ENCODE results near the gene TSN. TPM values are rescaled to one million over a fixed set of nuclear protein-coding genes. Genes with fewer than 3 reads are reported as not detected.

TSN gene
- 120 and 171 TPM in 2 replicates for polyA plus RNA-seq
- polyA minus RNA-seq = 101 TPM in 2 replicates

DNA sequence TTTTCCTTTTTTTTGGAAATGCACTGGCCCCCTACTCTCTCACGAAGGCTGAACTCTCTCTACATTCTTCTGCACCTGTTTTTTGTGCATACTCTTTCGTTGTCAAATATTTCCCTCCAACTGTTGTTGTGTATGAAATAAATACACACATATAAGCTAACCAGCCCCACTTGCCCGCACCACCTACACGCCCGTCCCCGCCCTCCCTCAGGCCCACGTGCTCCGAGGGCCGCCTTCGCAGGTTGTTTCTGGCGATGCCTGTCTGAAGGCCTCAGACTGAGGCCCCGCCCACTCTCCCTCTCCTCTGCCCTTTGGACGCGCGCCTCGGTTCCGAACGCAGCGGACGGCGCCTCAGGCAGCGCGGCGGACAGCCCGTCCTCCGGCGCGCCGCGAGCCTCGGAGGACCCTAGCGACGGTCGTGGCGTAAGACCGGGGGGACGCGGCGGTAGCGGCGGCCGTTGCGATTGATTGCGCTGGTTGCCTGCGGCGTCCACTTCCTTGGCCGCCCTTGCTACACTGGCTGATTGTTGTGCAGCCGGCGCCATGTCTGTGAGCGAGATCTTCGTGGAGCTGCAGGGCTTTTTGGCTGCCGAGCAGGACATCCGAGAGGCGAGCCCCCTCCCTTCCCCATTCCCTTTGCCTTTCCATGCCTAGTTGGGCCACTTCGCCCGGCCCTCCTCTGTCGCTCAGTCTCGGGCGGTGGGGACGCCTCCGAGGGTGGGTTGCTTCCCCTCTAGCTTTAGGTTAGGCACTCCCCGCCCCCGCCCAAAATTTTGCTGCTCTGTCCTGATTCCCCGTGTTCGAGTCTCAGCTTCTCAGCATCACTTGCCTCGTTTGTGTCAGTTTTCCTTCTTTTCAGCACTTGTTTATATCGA is at the start of gene TSN:
Gene TSN (plus strand): TSS at position 415 of the 875 bp plus-strand sequence. CDS start 129 bp downstream, at position 544.
- H3F3A ChIP-seq (ENCODE audit: insufficient read depth, low read length, poor library complexity, severe bottlenecking) = no peaks in the 10 kb centered on the region
- H3K27me3 ChIP-seq (ENCODE audit: insufficient read depth, low read depth, low read length) = no peaks in the 10 kb centered on the region
- peak within 1 kb of the TSS; percentile 90 for H3K4me3 ChIP-seq (ENCODE audit: low read length)
- no peaks in the 10 kb centered on the region for H4K20me1 ChIP-seq (ENCODE audit: insufficient read depth)
- no peaks in the 10 kb centered on the region for H3K9me3 ChIP-seq (ENCODE audit: low read length)
- H3K9ac ChIP-seq (ENCODE audit: low read length) = peak within 1 kb of the TSS; percentile 85
- H3K27ac ChIP-seq (ENCODE audit: low read length) = peak within 1 kb of the TSS; percentile 80
- TF ChIP-seq SMC3 (conservative IDR thresholded peaks at IDR 0.05; ENCODE audit: poor library complexity) (no peak), EP300 (conservative IDR thresholded peaks at IDR 0.05; ENCODE audit: poor library complexity, severe bottlenecking) (no peak), POLR2AphosphoS5 (IDR thresholded peaks at IDR 0.05) (peak; percentile 92), MXI1 (conservative IDR thresholded peaks at IDR 0.05; ENCODE audit: poor library complexity, severe bottlenecking) (peak; percentile 96), EZH2 (IDR thresholded peaks at IDR 0.05; ENCODE audit: borderline replicate concordance, insufficient read depth, low read length, poor library complexity, severe bottlenecking) (no peak), RAD21 (conservative IDR thresholded peaks at IDR 0.05) (peak; percentile 15), TAF1 (IDR thresholded peaks at IDR 0.05; ENCODE audit: low read depth) (no peak)
- TF ChIP-seq, protein P1, sequence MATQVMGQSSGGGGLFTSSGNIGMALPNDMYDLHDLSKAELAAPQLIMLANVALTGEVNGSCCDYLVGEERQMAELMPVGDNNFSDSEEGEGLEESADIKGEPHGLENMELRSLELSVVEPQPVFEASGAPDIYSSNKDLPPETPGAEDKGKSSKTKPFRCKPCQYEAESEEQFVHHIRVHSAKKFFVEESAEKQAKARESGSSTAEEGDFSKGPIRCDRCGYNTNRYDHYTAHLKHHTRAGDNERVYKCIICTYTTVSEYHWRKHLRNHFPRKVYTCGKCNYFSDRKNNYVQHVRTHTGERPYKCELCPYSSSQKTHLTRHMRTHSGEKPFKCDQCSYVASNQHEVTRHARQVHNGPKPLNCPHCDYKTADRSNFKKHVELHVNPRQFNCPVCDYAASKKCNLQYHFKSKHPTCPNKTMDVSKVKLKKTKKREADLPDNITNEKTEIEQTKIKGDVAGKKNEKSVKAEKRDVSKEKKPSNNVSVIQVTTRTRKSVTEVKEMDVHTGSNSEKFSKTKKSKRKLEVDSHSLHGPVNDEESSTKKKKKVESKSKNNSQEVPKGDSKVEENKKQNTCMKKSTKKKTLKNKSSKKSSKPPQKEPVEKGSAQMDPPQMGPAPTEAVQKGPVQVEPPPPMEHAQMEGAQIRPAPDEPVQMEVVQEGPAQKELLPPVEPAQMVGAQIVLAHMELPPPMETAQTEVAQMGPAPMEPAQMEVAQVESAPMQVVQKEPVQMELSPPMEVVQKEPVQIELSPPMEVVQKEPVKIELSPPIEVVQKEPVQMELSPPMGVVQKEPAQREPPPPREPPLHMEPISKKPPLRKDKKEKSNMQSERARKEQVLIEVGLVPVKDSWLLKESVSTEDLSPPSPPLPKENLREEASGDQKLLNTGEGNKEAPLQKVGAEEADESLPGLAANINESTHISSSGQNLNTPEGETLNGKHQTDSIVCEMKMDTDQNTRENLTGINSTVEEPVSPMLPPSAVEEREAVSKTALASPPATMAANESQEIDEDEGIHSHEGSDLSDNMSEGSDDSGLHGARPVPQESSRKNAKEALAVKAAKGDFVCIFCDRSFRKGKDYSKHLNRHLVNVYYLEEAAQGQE (IDR thresholded peaks at IDR 0.05; ENCODE audit: borderline replicate concordance) = peak; percentile 71
- TF ChIP-seq, protein P2, sequence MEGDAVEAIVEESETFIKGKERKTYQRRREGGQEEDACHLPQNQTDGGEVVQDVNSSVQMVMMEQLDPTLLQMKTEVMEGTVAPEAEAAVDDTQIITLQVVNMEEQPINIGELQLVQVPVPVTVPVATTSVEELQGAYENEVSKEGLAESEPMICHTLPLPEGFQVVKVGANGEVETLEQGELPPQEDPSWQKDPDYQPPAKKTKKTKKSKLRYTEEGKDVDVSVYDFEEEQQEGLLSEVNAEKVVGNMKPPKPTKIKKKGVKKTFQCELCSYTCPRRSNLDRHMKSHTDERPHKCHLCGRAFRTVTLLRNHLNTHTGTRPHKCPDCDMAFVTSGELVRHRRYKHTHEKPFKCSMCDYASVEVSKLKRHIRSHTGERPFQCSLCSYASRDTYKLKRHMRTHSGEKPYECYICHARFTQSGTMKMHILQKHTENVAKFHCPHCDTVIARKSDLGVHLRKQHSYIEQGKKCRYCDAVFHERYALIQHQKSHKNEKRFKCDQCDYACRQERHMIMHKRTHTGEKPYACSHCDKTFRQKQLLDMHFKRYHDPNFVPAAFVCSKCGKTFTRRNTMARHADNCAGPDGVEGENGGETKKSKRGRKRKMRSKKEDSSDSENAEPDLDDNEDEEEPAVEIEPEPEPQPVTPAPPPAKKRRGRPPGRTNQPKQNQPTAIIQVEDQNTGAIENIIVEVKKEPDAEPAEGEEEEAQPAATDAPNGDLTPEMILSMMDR (IDR thresholded peaks at IDR 0.05; ENCODE audit: poor library complexity, severe bottlenecking) = no peak
- peak within 1 kb of the TSS; percentile 81 for H2AFZ ChIP-seq (ENCODE audit: low read depth, low read length)
- peaks cover 33% of the 10 kb centered on the region for H3K79me2 ChIP-seq (replicated peaks; ENCODE audit: insufficient read depth, low read length)
- no peaks in the 10 kb centered on the region for H3K36me3 ChIP-seq (ENCODE audit: insufficient read depth, low read length)
- no peaks in the 10 kb centered on the region for H3K9me2 ChIP-seq (ENCODE audit: insufficient read depth, low read length)
- H3K4me2 ChIP-seq (ENCODE audit: low read length) = peak within 1 kb of the TSS; percentile 83

DNA sequence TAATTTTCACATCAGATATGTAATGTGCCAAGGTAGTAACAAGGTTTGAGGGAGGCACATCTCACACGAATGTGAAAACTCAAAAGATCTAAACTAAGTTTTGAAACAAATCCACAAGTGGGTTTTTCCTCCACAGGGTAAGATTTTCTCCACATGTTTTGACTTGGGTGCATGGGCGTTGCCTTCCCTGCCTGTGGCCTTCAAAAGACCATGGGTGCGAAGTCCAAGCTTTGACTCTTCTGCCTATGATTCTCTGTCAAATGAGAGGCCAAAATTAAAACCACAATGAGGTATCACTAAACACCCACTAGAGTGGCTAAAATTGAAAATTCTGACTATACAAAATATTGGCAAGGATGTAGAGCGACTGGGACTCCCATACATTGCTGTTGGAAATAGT is 49.5 kb upstream of the TSN start:
- Histone ChIP-seq H3K4me2 (ENCODE audit: low read length) (no peak overlapping the region), H4K20me1 (ENCODE audit: insufficient read depth) (no peaks in the 10 kb centered on the region), H2AFZ (ENCODE audit: low read depth, low read length) (no peak overlapping the region), H3K27ac (ENCODE audit: low read length) (no peak overlapping the region), H3F3A (ENCODE audit: insufficient read depth, low read length, poor library complexity, severe bottlenecking) (no peaks in the 10 kb centered on the region), H3K9me3 (ENCODE audit: low read length) (no peaks in the 10 kb centered on the region), H3K4me3 (ENCODE audit: low read length) (no peak overlapping the region), H3K27me3 (ENCODE audit: insufficient read depth, low read depth, low read length) (no peaks in the 10 kb centered on the region), H3K9me2 (ENCODE audit: insufficient read depth, low read length) (no peaks in the 10 kb centered on the region), H3K36me3 (ENCODE audit: insufficient read depth, low read length) (no peaks in the 10 kb centered on the region), H3K79me2 (replicated peaks; ENCODE audit: insufficient read depth, low read length) (no peaks in the 10 kb centered on the region), H3K9ac (ENCODE audit: low read length) (no peak overlapping the region)
- TF ChIP-seq, protein P2 (IDR thresholded peaks at IDR 0.05; ENCODE audit: poor library complexity, severe bottlenecking) = no peak
- no peak for TF ChIP-seq SMC3 (conservative IDR thresholded peaks at IDR 0.05; ENCODE audit: poor library complexity)
- TF ChIP-seq POLR2AphosphoS5 (IDR thresholded peaks at IDR 0.05) = no peak
- no peak for TF ChIP-seq RAD21 (conservative IDR thresholded peaks at IDR 0.05)
- TF ChIP-seq MXI1 (conservative IDR thresholded peaks at IDR 0.05; ENCODE audit: poor library complexity, severe bottlenecking) = no peak
- TF ChIP-seq TAF1 (IDR thresholded peaks at IDR 0.05; ENCODE audit: low read depth) = no peak
- no peak for TF ChIP-seq EP300 (conservative IDR thresholded peaks at IDR 0.05; ENCODE audit: poor library complexity, severe bottlenecking)
- TF ChIP-seq EZH2 (IDR thresholded peaks at IDR 0.05; ENCODE audit: borderline replicate concordance, insufficient read depth, low read length, poor library complexity, severe bottlenecking) = no peak
